SK-N-SH treated with all-trans-retinoic acid at 6 μM for 48 hours (cell line): ENCODE measurements around the gene FBP2.
A peak's percentile ranks its signal among the peaks of the same experiment; 100 is the strongest.

Source experiments
- ATAC-seq: fragments of 200-7000 bp; cut with Tn5 transposase; 3 replicates; pipeline ENCODE4 v1.9.1; 2020; ENCODE audit warnings: mild to moderate bottlenecking, moderate library complexity
- ARNTL ChIP-seq: fragments of 450-650 bp; formaldehyde crosslinking; IDR thresholded peaks from 2 replicates; pipeline ENCODE4 v1.5.0; 2020; ENCODE audit warnings: low read depth, mild to moderate bottlenecking, moderate library complexity, borderline replicate concordance
- BACH2 ChIP-seq: fragments of 250-450 bp; sonication (Bioruptor Pico); IDR thresholded peaks from 2 replicates; pipeline ENCODE4 v1.9.0; 2021; ENCODE audit warnings: mild to moderate bottlenecking, borderline replicate concordance
- CSDC2 ChIP-seq: fragments of 250-450 bp; sonication (Bioruptor Pico); IDR thresholded peaks from 2 replicates; pipeline ENCODE4 v1.5.0; 2020; ENCODE audit warnings: mild to moderate bottlenecking, moderate library complexity
- GLIS3 ChIP-seq: fragments of 250-450 bp; sonication (Bioruptor Pico); IDR thresholded peaks from 2 replicates; pipeline ENCODE4 v1.5.0; 2020; ENCODE audit warnings: mild to moderate bottlenecking, moderate library complexity
- OSR1 ChIP-seq: fragments of 250-450 bp; sonication (Bioruptor Pico); IDR thresholded peaks from 2 replicates; pipeline ENCODE4 v1.8.0; 2022; ENCODE audit warnings: moderate library complexity, mild to moderate bottlenecking, inconsistent platforms
- PPARA ChIP-seq: fragments of 250-450 bp; sonication (Bioruptor Pico); IDR thresholded peaks from 2 replicates; pipeline ENCODE4 v1.5.0; 2020; ENCODE audit warnings: mild to moderate bottlenecking, borderline replicate concordance
- RARB ChIP-seq: fragments of 250-450 bp; sonication (Bioruptor Pico); IDR thresholded peaks from 2 replicates; pipeline ENCODE4 v1.8.0; 2021; ENCODE audit warnings: mild to moderate bottlenecking, moderate library complexity
- SNAI2 ChIP-seq: fragments of 250-450 bp; sonication (Bioruptor Pico); IDR thresholded peaks from 2 replicates; pipeline ENCODE4 v1.5.0; 2020; ENCODE audit warnings: mild to moderate bottlenecking, moderate library complexity
- TCF4 ChIP-seq: fragments of 250-450 bp; sonication (Bioruptor Pico); IDR thresholded peaks from 2 replicates; pipeline ENCODE4 v1.8.0; 2021; ENCODE audit warnings: mild to moderate bottlenecking, moderate library complexity, borderline replicate concordance
- TOX ChIP-seq: fragments of 250-450 bp; sonication (Bioruptor Pico); IDR thresholded peaks from 2 replicates; pipeline ENCODE4 v1.8.0; 2021; ENCODE audit warnings: mild to moderate bottlenecking, moderate library complexity, borderline replicate concordance
- ZFP3 ChIP-seq: fragments of 250-450 bp; sonication (Bioruptor Pico); IDR thresholded peaks from 2 replicates; pipeline ENCODE4 v1.5.0; 2020; ENCODE audit warnings: mild to moderate bottlenecking, moderate library complexity
- ZFP30 ChIP-seq: fragments of 450-650 bp; formaldehyde crosslinking; IDR thresholded peaks from 2 replicates; pipeline ENCODE4 v1.5.0; 2022; ENCODE audit warnings: mild to moderate bottlenecking, moderate library complexity
- ZNF565 ChIP-seq: fragments of 450-650 bp; formaldehyde crosslinking; conservative IDR thresholded peaks from 2 replicates; pipeline ENCODE4 v1.5.0; 2020; ENCODE audit warnings: low read depth, mild to moderate bottlenecking, moderate library complexity
- ZNF70 ChIP-seq: fragments of 450-650 bp; formaldehyde crosslinking; IDR thresholded peaks from 2 replicates; pipeline ENCODE4 v1.5.0; 2020; ENCODE audit warnings: mild to moderate bottlenecking, moderate library complexity
- ZNF8 ChIP-seq: fragments of 450-650 bp; formaldehyde crosslinking; IDR thresholded peaks from 2 replicates; pipeline ENCODE4 v1.5.0; 2020; ENCODE audit warnings: mild to moderate bottlenecking, moderate library complexity
- TF ChIP-seq, protein P1 (sequence below): fragments of 250-450 bp; sonication (Bioruptor Pico); IDR thresholded peaks from 2 replicates; pipeline ENCODE4 v1.8.0; 2021; ENCODE audit warnings: low read depth, mild to moderate bottlenecking, moderate library complexity, borderline replicate concordance
- TF ChIP-seq, protein P2 (sequence below): fragments of 250-450 bp; sonication (Bioruptor Pico); IDR thresholded peaks from 2 replicates; pipeline ENCODE4 v1.5.1; 2021; ENCODE audit warnings: mild to moderate bottlenecking, moderate library complexity
- TF ChIP-seq, protein P3 (sequence below): fragments of 250-450 bp; sonication (Bioruptor Pico); IDR thresholded peaks from 2 replicates; pipeline ENCODE4 v1.5.1; 2020; ENCODE audit warnings: low read depth, mild to moderate bottlenecking, moderate library complexity
- TF ChIP-seq, protein P4 (sequence below): fragments of 250-450 bp; sonication (Bioruptor Pico); IDR thresholded peaks from 2 replicates; pipeline ENCODE4 v1.5.0; 2020; ENCODE audit warnings: mild to moderate bottlenecking, moderate library complexity
- TF ChIP-seq, protein P5 (sequence below): fragments of 250-450 bp; sonication (Bioruptor Pico); IDR thresholded peaks from 2 replicates; pipeline ENCODE4 v1.8.0; 2020; ENCODE audit warnings: mild to moderate bottlenecking, moderate library complexity, borderline replicate concordance

FBP2 gene

DNA sequence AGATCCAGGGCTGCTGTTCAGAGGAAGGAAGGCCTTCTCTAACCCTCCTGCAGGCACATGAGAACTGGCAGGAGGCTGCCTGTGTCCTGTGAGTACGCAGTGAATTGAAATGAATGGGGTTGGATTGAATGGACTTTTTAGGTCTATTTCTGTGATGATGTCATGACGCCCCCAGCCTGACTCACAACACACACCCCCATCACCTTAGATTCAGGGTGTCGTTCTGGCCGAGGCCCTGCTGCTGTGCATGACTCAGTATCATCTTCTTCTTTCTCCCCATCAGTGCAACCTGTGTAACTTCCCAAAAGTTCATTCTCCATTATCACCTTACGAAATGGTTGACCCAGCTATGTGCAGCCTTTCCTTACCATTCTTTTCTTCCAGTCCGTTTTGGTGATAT, 33.4 kb downstream of the FBP2 start:
- no peak for ATAC-seq
- TF ChIP-seq, protein P1, sequence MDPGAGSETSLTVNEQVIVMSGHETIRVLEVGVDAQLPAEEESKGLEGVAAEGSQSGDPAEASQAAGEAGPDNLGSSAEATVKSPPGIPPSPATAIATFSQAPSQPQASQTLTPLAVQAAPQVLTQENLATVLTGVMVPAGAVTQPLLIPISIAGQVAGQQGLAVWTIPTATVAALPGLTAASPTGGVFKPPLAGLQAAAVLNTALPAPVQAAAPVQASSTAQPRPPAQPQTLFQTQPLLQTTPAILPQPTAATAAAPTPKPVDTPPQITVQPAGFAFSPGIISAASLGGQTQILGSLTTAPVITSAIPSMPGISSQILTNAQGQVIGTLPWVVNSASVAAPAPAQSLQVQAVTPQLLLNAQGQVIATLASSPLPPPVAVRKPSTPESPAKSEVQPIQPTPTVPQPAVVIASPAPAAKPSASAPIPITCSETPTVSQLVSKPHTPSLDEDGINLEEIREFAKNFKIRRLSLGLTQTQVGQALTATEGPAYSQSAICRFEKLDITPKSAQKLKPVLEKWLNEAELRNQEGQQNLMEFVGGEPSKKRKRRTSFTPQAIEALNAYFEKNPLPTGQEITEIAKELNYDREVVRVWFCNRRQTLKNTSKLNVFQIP (CRISPR knock-in tag) = no peak
- no peak for TF ChIP-seq ZFP30 (CRISPR knock-in tag)
- TF ChIP-seq, protein P2, sequence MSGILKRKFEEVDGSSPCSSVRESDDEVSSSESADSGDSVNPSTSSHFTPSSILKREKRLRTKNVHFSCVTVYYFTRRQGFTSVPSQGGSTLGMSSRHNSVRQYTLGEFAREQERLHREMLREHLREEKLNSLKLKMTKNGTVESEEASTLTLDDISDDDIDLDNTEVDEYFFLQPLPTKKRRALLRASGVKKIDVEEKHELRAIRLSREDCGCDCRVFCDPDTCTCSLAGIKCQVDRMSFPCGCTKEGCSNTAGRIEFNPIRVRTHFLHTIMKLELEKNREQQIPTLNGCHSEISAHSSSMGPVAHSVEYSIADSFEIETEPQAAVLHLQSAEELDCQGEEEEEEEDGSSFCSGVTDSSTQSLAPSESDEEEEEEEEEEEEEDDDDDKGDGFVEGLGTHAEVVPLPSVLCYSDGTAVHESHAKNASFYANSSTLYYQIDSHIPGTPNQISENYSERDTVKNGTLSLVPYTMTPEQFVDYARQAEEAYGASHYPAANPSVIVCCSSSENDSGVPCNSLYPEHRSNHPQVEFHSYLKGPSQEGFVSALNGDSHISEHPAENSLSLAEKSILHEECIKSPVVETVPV (CRISPR knock-in tag) = no peak
- no peak for TF ChIP-seq ZNF8 (CRISPR knock-in tag)
- TF ChIP-seq GLIS3 = no peak
- no peak for TF ChIP-seq ZFP3
- TF ChIP-seq SNAI2 (CRISPR knock-in tag) = no peak
- TF ChIP-seq CSDC2 (CRISPR knock-in tag) = no peak
- TF ChIP-seq, protein P3, sequence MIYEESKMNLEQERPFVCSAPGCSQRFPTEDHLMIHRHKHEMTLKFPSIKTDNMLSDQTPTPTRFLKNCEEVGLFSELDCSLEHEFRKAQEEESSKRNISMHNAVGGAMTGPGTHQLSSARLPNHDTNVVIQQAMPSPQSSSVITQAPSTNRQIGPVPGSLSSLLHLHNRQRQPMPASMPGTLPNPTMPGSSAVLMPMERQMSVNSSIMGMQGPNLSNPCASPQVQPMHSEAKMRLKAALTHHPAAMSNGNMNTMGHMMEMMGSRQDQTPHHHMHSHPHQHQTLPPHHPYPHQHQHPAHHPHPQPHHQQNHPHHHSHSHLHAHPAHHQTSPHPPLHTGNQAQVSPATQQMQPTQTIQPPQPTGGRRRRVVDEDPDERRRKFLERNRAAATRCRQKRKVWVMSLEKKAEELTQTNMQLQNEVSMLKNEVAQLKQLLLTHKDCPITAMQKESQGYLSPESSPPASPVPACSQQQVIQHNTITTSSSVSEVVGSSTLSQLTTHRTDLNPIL (CRISPR knock-in tag) = no peak
- no peak for TF ChIP-seq BACH2 (CRISPR knock-in tag)
- TF ChIP-seq PPARA (CRISPR knock-in tag) = no peak
- TF ChIP-seq, protein P4, sequence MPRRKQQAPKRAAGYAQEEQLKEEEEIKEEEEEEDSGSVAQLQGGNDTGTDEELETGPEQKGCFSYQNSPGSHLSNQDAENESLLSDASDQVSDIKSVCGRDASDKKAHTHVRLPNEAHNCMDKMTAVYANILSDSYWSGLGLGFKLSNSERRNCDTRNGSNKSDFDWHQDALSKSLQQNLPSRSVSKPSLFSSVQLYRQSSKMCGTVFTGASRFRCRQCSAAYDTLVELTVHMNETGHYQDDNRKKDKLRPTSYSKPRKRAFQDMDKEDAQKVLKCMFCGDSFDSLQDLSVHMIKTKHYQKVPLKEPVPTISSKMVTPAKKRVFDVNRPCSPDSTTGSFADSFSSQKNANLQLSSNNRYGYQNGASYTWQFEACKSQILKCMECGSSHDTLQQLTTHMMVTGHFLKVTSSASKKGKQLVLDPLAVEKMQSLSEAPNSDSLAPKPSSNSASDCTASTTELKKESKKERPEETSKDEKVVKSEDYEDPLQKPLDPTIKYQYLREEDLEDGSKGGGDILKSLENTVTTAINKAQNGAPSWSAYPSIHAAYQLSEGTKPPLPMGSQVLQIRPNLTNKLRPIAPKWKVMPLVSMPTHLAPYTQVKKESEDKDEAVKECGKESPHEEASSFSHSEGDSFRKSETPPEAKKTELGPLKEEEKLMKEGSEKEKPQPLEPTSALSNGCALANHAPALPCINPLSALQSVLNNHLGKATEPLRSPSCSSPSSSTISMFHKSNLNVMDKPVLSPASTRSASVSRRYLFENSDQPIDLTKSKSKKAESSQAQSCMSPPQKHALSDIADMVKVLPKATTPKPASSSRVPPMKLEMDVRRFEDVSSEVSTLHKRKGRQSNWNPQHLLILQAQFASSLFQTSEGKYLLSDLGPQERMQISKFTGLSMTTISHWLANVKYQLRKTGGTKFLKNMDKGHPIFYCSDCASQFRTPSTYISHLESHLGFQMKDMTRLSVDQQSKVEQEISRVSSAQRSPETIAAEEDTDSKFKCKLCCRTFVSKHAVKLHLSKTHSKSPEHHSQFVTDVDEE = no peak
- TF ChIP-seq ZNF70 (CRISPR knock-in tag) = no peak
- no peak for TF ChIP-seq ZNF565 (CRISPR knock-in tag)
- no peak for TF ChIP-seq ARNTL
- TF ChIP-seq, protein P5, sequence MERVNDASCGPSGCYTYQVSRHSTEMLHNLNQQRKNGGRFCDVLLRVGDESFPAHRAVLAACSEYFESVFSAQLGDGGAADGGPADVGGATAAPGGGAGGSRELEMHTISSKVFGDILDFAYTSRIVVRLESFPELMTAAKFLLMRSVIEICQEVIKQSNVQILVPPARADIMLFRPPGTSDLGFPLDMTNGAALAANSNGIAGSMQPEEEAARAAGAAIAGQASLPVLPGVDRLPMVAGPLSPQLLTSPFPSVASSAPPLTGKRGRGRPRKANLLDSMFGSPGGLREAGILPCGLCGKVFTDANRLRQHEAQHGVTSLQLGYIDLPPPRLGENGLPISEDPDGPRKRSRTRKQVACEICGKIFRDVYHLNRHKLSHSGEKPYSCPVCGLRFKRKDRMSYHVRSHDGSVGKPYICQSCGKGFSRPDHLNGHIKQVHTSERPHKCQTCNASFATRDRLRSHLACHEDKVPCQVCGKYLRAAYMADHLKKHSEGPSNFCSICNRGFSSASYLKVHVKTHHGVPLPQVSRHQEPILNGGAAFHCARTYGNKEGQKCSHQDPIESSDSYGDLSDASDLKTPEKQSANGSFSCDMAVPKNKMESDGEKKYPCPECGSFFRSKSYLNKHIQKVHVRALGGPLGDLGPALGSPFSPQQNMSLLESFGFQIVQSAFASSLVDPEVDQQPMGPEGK (CRISPR knock-in tag) = no peak

DNA sequence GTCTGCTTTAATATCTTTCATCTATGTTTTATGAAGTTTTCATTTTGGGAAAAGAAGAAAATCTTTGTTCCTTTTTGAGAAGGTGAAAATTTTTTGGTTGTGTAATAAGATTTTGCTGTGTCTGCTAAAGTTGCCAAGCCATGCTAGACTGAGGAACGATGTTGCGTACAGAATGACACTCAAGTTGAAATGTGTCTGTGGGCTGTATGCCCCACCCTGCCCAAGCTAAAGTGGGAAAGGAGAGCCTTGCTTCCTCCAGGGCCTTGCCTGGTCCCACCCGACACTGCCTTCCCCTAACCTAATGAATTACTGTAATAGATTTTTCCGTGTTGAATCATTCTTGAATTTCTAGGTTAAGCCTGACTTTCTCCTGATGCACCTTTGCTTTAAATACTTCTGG, 36.2 kb downstream of the FBP2 start:
- no peak for ATAC-seq
- TF ChIP-seq ARNTL = no peak
- no peak for TF ChIP-seq CSDC2 (CRISPR knock-in tag)
- TF ChIP-seq ZFP30 (CRISPR knock-in tag) = no peak
- TF ChIP-seq, protein P3 (CRISPR knock-in tag) = no peak
- no peak for TF ChIP-seq GLIS3
- TF ChIP-seq OSR1 (CRISPR knock-in tag) = no peak
- no peak for TF ChIP-seq ZFP3
- no peak for TF ChIP-seq RARB (CRISPR knock-in tag)
- TF ChIP-seq BACH2 (CRISPR knock-in tag) = no peak
- TF ChIP-seq, all 23 proteins: peak for 0

DNA sequence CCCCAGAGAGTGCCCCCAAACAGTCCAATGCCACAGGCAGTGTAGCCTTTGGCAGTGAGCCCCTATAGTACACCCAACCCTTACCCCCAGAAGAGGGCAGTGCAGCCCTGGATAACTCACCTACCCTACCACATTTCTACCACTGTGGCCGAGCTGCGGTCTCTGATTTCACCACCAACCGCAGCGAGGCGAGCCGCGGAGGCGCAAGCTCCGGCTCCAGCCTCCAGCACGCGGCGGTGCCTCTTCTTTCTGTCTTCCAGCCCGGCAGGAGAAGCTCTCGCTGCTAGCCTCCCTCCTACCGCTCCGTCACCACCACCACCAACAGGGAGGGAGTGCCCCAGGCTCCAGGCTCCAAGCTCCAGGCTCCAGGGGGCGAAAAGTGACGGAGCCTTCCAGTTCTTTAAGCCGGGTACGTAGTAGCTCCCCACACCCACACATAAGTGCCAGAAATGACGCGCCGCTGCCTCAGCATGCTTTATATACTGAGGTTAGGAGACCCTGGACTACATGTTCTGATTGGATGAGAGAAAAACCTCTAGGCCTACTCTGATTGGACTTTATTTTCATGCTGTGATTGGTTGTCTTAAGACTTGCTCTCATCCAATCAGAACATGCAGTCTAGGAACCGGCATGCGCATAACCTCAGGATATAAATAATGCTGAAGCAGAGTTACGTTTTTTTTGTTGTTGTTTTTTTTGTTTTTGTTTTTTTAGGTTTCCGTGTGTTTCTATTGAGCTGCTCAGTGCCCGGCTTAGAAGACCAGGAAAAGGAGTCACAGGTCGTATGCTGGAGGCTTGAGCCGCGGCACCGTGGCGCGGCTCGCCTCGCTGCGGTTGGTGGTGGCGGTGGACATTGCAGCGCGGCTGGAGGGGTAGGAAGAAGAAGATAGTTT, 38.9 kb downstream of the FBP2 start, which contains the start of gene PCAT7:
TSS of gene PCAT7 (plus strand) at position 645 of the 893 bp plus-strand sequence.
- ATAC-seq = peak; percentile 95
- no peak for TF ChIP-seq CSDC2 (CRISPR knock-in tag)
- TF ChIP-seq ZFP3 = no peak
- TF ChIP-seq OSR1 (CRISPR knock-in tag) = no peak
- TF ChIP-seq TCF4 (CRISPR knock-in tag) = no peak
- no peak for TF ChIP-seq TOX
- TF ChIP-seq ZNF70 (CRISPR knock-in tag) = no peak
- TF ChIP-seq, protein P1 (CRISPR knock-in tag) = no peak
- TF ChIP-seq, protein P4 = no peak
- TF ChIP-seq ZFP30 (CRISPR knock-in tag) = no peak
- TF ChIP-seq BACH2 (CRISPR knock-in tag) = no peak
